Smooth muscle cell (in vitro differentiated cells): ENCODE measurements around the gene MON1A. TPM values are rescaled to one million over a fixed set of nuclear protein-coding genes. Genes with fewer than 3 reads are reported as not detected.
"Not testable (repeated sequence)": the region's sequence is repeated elsewhere in the genome, so short reads cannot be mapped to it uniquely, and the experiment has no call there.

Source experiments
- DNase-seq: peaks from one replicate; lab custom pipeline; 2025; ENCODE audit not compliant: unreplicated experiment; lab: John Stamatoyannopoulos, UW
- H2AFZ ChIP-seq: fragments of 200-600 bp; sonication (generic); 2 replicates; pipeline ENCODE4 v1.6.0; 2016; ENCODE audit warnings: antibody characterized with exemption, low read depth, mild to moderate bottlenecking
- H3F3A ChIP-seq: fragments of 200-600 bp; sonication (generic); 2 replicates; pipeline ENCODE4 v1.6.0; 2017; ENCODE audit warnings: antibody characterized with exemption, low read depth
- H3K27ac ChIP-seq: fragments of 200-600 bp; sonication (generic); 2 replicates; pipeline ENCODE4 v1.5.1; 2016; ENCODE audit warnings: low read depth, mild to moderate bottlenecking
- H3K27me3 ChIP-seq: fragments of 200-600 bp; sonication (generic); 2 replicates; pipeline ENCODE4 v1.6.1; 2016; ENCODE audit warnings: low read depth, mild to moderate bottlenecking
- H3K36me3 ChIP-seq: fragments of 200-600 bp; sonication (generic); 2 replicates; pipeline ENCODE4 v1.5.1; 2016; ENCODE audit warnings: low read depth
- H3K4me1 ChIP-seq: fragments of 200-600 bp; sonication (generic); 2 replicates; pipeline ENCODE4 v1.5.1; 2016; ENCODE audit warnings: low read depth
- H3K4me2 ChIP-seq: fragments of 200-600 bp; sonication (generic); 2 replicates; pipeline ENCODE4 v1.6.0; 2016; ENCODE audit warnings: mild to moderate bottlenecking
- H3K4me3 ChIP-seq: fragments of 200-600 bp; sonication (generic); 2 replicates; pipeline ENCODE4 v1.5.1; 2016; ENCODE audit warnings: mild to moderate bottlenecking
- H3K79me2 ChIP-seq: fragments of 200-600 bp; sonication (generic); 2 replicates; pipeline ENCODE4 v1.6.0; 2016; ENCODE audit warnings: low read depth, mild to moderate bottlenecking
- H3K9ac ChIP-seq: fragments of 200-600 bp; sonication (generic); 2 replicates; pipeline ENCODE4 v1.6.0; 2016; ENCODE audit warnings: low read depth
- H3K9me3 ChIP-seq: fragments of 200-600 bp; sonication (generic); replicated peaks from 2 replicates; pipeline ENCODE4 v1.5.1; 2016; ENCODE audit warnings: low read depth
- H4K20me1 ChIP-seq: fragments of 200-600 bp; sonication (generic); 2 replicates; pipeline ENCODE4 v1.6.0; 2016; ENCODE audit warnings: low read depth
- CTCF ChIP-seq: fragments of 200-600 bp; sonication (generic); IDR thresholded peaks from 2 replicates; pipeline ENCODE4 v1.5.1; 2017; ENCODE audit warnings: borderline replicate concordance, mild to moderate bottlenecking, antibody characterized with exemption; ENCODE audit not compliant: insufficient read depth, poor library complexity, severe bottlenecking
- WGBS: methylation state at CpG from one replicate; pipeline ENCODE4 v1.1.7; 2016; ENCODE audit warnings: low lambda C conversion rate; 5-methylcytosine and 5-hydroxymethylcytosine counted together
- polyA plus RNA-seq: library from polyadenylated mRNA; unstranded; fragments of >200 nt; fragmentation: Nextera tagmentation; extraction: Ambion mirVana; gene quantifications from 2 replicates; pipeline ENCODE4 v1.2.1, GENCODE V29; 2016
- total RNA-seq: library from RNA; depleted of rRNA; stranded (reverse); fragments of >200 nt; gene quantifications from 2 replicates; pipeline ENCODE4 v1.2.3, GENCODE V29; 2014

MON1A gene
- total and polyA plus RNA-seq, 2 experiments from 2014 or later = 4.1 to 9.8 TPM

- Histone ChIP-seq H3K79me2 (peaks cover 46% of the 10 kb centered on the region), H3K27ac (peak within 1 kb of the TSS; percentile 92), H3K9me3 (no peaks in the 10 kb centered on the region), H3K36me3 (no peaks in the 10 kb centered on the region), H3K4me3 (peak within 1 kb of the TSS; percentile 70), H3F3A (no peaks in the 10 kb centered on the region), H3K9ac (peak within 1 kb of the TSS; percentile 88), H3K4me2 (peak within 1 kb of the TSS; percentile 82), H3K4me1 (no peaks in the 10 kb centered on the region), H2AFZ (peak within 1 kb of the TSS; percentile 87), H4K20me1 (peaks cover 42% of the 10 kb centered on the region), H3K27me3 (no peaks in the 10 kb centered on the region)
- peak; percentile 84 for DNase-seq
- WGBS = 2% methylated on average over 58 of the region's 74 CpGs
- TF ChIP-seq CTCF = no peak
Measured at GRCh38 chr3:49939858-49940666, 10.5 kb upstream of the MON1A start, which contains the start of gene RBM6. Gene RBM6 (plus strand): TSS chr3:49940150. CDS start chr3:49962642, 22,492 bp downstream.

GRCh38 chr3:49937090-49937489 is 7.5 kb upstream of the MON1A start:
- no peak overlapping the region for H3K9ac ChIP-seq
- no peaks in the 10 kb centered on the region for H3F3A ChIP-seq
- WGBS = 83% methylated on average over 3 of the region's 3 CpGs
- H4K20me1 ChIP-seq = peaks cover 12% of the 10 kb centered on the region
- H3K4me3 ChIP-seq = no peak overlapping the region
- no peak for DNase-seq
- no peak overlapping the region for H3K27ac ChIP-seq
- no peaks in the 10 kb centered on the region for H3K27me3 ChIP-seq
- no peak overlapping the region for H3K4me2 ChIP-seq
- no peak for TF ChIP-seq CTCF
- H3K4me1 ChIP-seq = no peaks in the 10 kb centered on the region
- no peak overlapping the region for H2AFZ ChIP-seq
- H3K79me2 ChIP-seq = peaks cover 16% of the 10 kb centered on the region
- no peaks in the 10 kb centered on the region for H3K9me3 ChIP-seq
- no peaks in the 10 kb centered on the region for H3K36me3 ChIP-seq

GRCh38 chr3:49932281-49932680 is 2.7 kb upstream of the MON1A start:
- not testable (repeated sequence) for H3K4me2 ChIP-seq, H3K27me3 ChIP-seq, DNase-seq, H3K36me3 ChIP-seq, H3K4me3 ChIP-seq, H2AFZ ChIP-seq, H3K79me2 ChIP-seq, H3K9ac ChIP-seq, H3K9me3 ChIP-seq, H4K20me1 ChIP-seq, H3K27ac ChIP-seq, H3F3A ChIP-seq
- 95% methylated on average over 15 of the region's 15 CpGs for WGBS
- H3K4me1 ChIP-seq = peaks cover 14% of the 10 kb centered on the region

GRCh38 chr3:49930922-49931321 is 1.3 kb upstream of the MON1A start:
- no peak overlapping the region for H3K4me2 ChIP-seq
- no peaks in the 10 kb centered on the region for H4K20me1 ChIP-seq
- H3F3A ChIP-seq = no peaks in the 10 kb centered on the region
- 86% methylated on average over 1 of the region's 1 CpG for WGBS
- H2AFZ ChIP-seq = peak overlapping the region; percentile 95
- H3K9ac ChIP-seq = no peak overlapping the region
- DNase-seq = no peak
- H3K9me3 ChIP-seq = no peaks in the 10 kb centered on the region
- H3K79me2 ChIP-seq = no peaks in the 10 kb centered on the region
- H3K27ac ChIP-seq = peak overlapping the region; percentile 54
- H3K4me1 ChIP-seq = peaks cover 14% of the 10 kb centered on the region
- no peaks in the 10 kb centered on the region for H3K27me3 ChIP-seq
- no peak overlapping the region for H3K4me3 ChIP-seq
- H3K36me3 ChIP-seq = no peaks in the 10 kb centered on the region
- TF ChIP-seq CTCF = no peak
